ENCODE results near the gene N4BP2L2.

The N4BP2L2 gene

GRCh38 chr13:32504263-32504662 lies 34.3 kb downstream of the N4BP2L2 start:
- no peak for TF ChIP-seq CTCF (IDR thresholded peaks at IDR 0.05; ENCODE audit: borderline replicate concordance, insufficient read depth, low read depth, low read length)
- H3K4me3 ChIP-seq (ENCODE audit: low read depth, low read length) = no peak overlapping the region

GRCh38 chr13:32503727-32504126 lies 34.9 kb downstream of the N4BP2L2 start:
- H3K4me3 ChIP-seq (ENCODE audit: low read depth, low read length) = no peak overlapping the region
- TF ChIP-seq CTCF (IDR thresholded peaks at IDR 0.05; ENCODE audit: borderline replicate concordance, insufficient read depth, low read depth, low read length) = no peak

GRCh38 chr13:32501064-32501463 lies 37.5 kb downstream of the N4BP2L2 start:
- TF ChIP-seq CTCF (IDR thresholded peaks at IDR 0.05; ENCODE audit: borderline replicate concordance, insufficient read depth, low read depth, low read length) = no peak
- H3K4me3 ChIP-seq (ENCODE audit: low read depth, low read length) = no peak overlapping the region

- no peak for TF ChIP-seq CTCF (IDR thresholded peaks at IDR 0.05; ENCODE audit: borderline replicate concordance, insufficient read depth, low read depth, low read length)
Measured at GRCh38 chr13:32499538-32500210, 38.9 kb downstream of the N4BP2L2 start.

GRCh38 chr13:32497589-32497988 lies 41.0 kb downstream of the N4BP2L2 start:
- TF ChIP-seq CTCF (IDR thresholded peaks at IDR 0.05; ENCODE audit: borderline replicate concordance, insufficient read depth, low read depth, low read length) = no peak
- H3K4me3 ChIP-seq (ENCODE audit: low read depth, low read length) = no peak overlapping the region

More at GRCh38 chr13:32499538-32500210, 38.9 kb downstream of the N4BP2L2 start:
- H3K4me3 ChIP-seq (ENCODE audit: low read depth, low read length) = no peak overlapping the region

- no peak overlapping the region for H3K4me3 ChIP-seq (ENCODE audit: low read depth, low read length)
- no peak for TF ChIP-seq CTCF (IDR thresholded peaks at IDR 0.05; ENCODE audit: borderline replicate concordance, insufficient read depth, low read depth, low read length)
Measured at GRCh38 chr13:32496599-32497160, 41.9 kb downstream of the N4BP2L2 start.

GRCh38 chr13:32495841-32496240 lies 42.8 kb downstream of the N4BP2L2 start:
- no peak overlapping the region for H3K4me3 ChIP-seq (ENCODE audit: low read depth, low read length)
- TF ChIP-seq CTCF (IDR thresholded peaks at IDR 0.05; ENCODE audit: borderline replicate concordance, insufficient read depth, low read depth, low read length) = no peak

Measured in GM12875 (cell line).